EL (cell line): ENCODE data around the gene CCDC60.

ENCODE experiments used
- DNase-seq: peaks from one replicate; pipeline ENCODE4 v3.0.0-alpha.2; 2016

The CCDC60 gene

GRCh38 chr12:119391673-119392072 is 57.1 kb downstream of the CCDC60 start:
- DNase-seq, result no peak

- DNase-seq, result no peak
Measured at GRCh38 chr12:119393677-119394076, 59.1 kb downstream of the CCDC60 start.

- no peak for DNase-seq
Measured at GRCh38 chr12:119397540-119397939, 63.0 kb downstream of the CCDC60 start.

- DNase-seq, result no peak
Measured at GRCh38 chr12:119398190-119398589, 63.7 kb downstream of the CCDC60 start.

GRCh38 chr12:119399301-119399700 is 64.8 kb downstream of the CCDC60 start:
- no peak for DNase-seq

- no peak for DNase-seq
Measured at GRCh38 chr12:119406308-119406707, 71.8 kb downstream of the CCDC60 start.

GRCh38 chr12:119406811-119407210 is 72.3 kb downstream of the CCDC60 start:
- no peak for DNase-seq

- no peak for DNase-seq
Measured at GRCh38 chr12:119409043-119409442, 74.5 kb downstream of the CCDC60 start.

GRCh38 chr12:119410396-119410795 is 75.9 kb downstream of the CCDC60 start:
- DNase-seq, result no peak

GRCh38 chr12:119412306-119412705 is 77.8 kb downstream of the CCDC60 start:
- no peak for DNase-seq

GRCh38 chr12:119412811-119413794 is 78.6 kb downstream of the CCDC60 start:
- peak; percentile 57 for DNase-seq

- DNase-seq, result no peak
Measured at GRCh38 chr12:119415714-119416113, 81.2 kb downstream of the CCDC60 start.

GRCh38 chr12:119417440-119417839 is 82.9 kb downstream of the CCDC60 start:
- no peak for DNase-seq

- no peak for DNase-seq
Measured at GRCh38 chr12:119419381-119419780, 84.9 kb downstream of the CCDC60 start.

- DNase-seq, result no peak
Measured at GRCh38 chr12:119423285-119423684, 88.8 kb downstream of the CCDC60 start.

- DNase-seq, result no peak
Measured at GRCh38 chr12:119425623-119426022, 91.1 kb downstream of the CCDC60 start.

GRCh38 chr12:119431151-119431550 is 96.6 kb downstream of the CCDC60 start:
- DNase-seq, result no peak

- no peak for DNase-seq
Measured at GRCh38 chr12:119432949-119433348, 98.4 kb downstream of the CCDC60 start.

GRCh38 chr12:119440803-119441360 is 106.4 kb downstream of the CCDC60 start:
- no peak for DNase-seq

- DNase-seq, result peak; percentile 26
Measured at GRCh38 chr12:119444462-119445044, 110.0 kb downstream of the CCDC60 start.

GRCh38 chr12:119446459-119446858 is 111.9 kb downstream of the CCDC60 start:
- DNase-seq, result peak; percentile 2

- DNase-seq, result no peak
Measured at GRCh38 chr12:119447126-119447525, 112.6 kb downstream of the CCDC60 start.

GRCh38 chr12:119447618-119448017 is 113.1 kb downstream of the CCDC60 start:
- DNase-seq, result no peak

- DNase-seq, result no peak
Measured at GRCh38 chr12:119448611-119449131, 114.1 kb downstream of the CCDC60 start.
